Caco-2 (cell line): ENCODE results near the gene NEDD4L. TPM values are rescaled to one million over a fixed set of nuclear protein-coding genes. Genes with fewer than 3 reads are reported as not detected.

Source experiments
- BruUV-seq: library from RNA; stranded (reverse); fragments of 400-500 nt; replicated peaks from 2 replicates; lab custom pipeline; 2021; lab: Mats Ljungman, UMichigan
- CTCF ChIA-PET: fragments of 300-600 bp; sonication (Branson Sonifier 250); formaldehyde crosslinking; loops from one replicate; lab custom pipeline; 2022; ENCODE audit warnings: antibody characterized with exemption; lab: Charles Lee
- POLR2A ChIA-PET: fragments of 300-600 bp; sonication (Branson Sonifier 250); formaldehyde crosslinking; loops from one replicate; lab custom pipeline; 2022; ENCODE audit warnings: antibody characterized with exemption; lab: Charles Lee
- DNase-seq, 2 experiments: peaks; one replicate each; pipeline versions ENCODE4 v3.0.0 to v3.0.0-alpha.2; 2020 to 2022
- H3K27me3 ChIP-seq: replicated peaks from 2 replicates; pipeline ENCODE4 v1.6.0; 2011; ENCODE audit warnings: low read length; ENCODE audit not compliant: control insufficient read depth, insufficient read depth
- H3K36me3 ChIP-seq: 2 replicates; pipeline ENCODE4 v1.5.1; 2011; ENCODE audit warnings: low read length; ENCODE audit not compliant: control insufficient read depth, insufficient read depth
- H3K4me1 ChIP-seq: fragments of 250-450 bp; sonication (Bioruptor Pico); 2 replicates; pipeline ENCODE4 v1.5.1; 2020; ENCODE audit warnings: mild to moderate bottlenecking
- H3K4me3 ChIP-seq: 2 replicates; pipeline ENCODE4 v1.5.1; 2011; ENCODE audit warnings: low read depth, mild to moderate bottlenecking, control low read depth, low read length
- H3K9me3 ChIP-seq: fragments of 250-450 bp; sonication (Bioruptor Pico); 2 replicates; pipeline ENCODE4 v1.5.1; 2020; ENCODE audit warnings: mild to moderate bottlenecking, moderate library complexity
- H3K27ac Mint-ChIP-seq: one replicate; pipeline ENCODE4 v1.8.0; 2022; ENCODE audit warnings: mixed read lengths; ENCODE audit not compliant: unreplicated experiment
- H3K27me3 Mint-ChIP-seq: one replicate; pipeline ENCODE4 v1.8.0; 2022; ENCODE audit warnings: mixed read lengths; ENCODE audit not compliant: insufficient read depth, unreplicated experiment
- H3K36me3 Mint-ChIP-seq: one replicate; pipeline ENCODE4 v1.8.0; 2022; ENCODE audit warnings: mild to moderate bottlenecking, mixed read lengths; ENCODE audit not compliant: insufficient read depth, unreplicated experiment
- H3K4me1 Mint-ChIP-seq: one replicate; pipeline ENCODE4 v1.8.0; 2022; ENCODE audit warnings: low read depth, mixed read lengths; ENCODE audit not compliant: unreplicated experiment
- H3K4me3 Mint-ChIP-seq: one replicate; pipeline ENCODE4 v1.8.0; 2022; ENCODE audit warnings: mild to moderate bottlenecking, moderate library complexity, mixed read lengths; ENCODE audit not compliant: unreplicated experiment
- H3K9me3 Mint-ChIP-seq: one replicate; pipeline ENCODE4 v1.8.0; 2022; ENCODE audit warnings: mixed read lengths; ENCODE audit not compliant: unreplicated experiment
- intact Hi-C: fragments of 100-400 bp; cut with micrococcal nuclease; formaldehyde crosslinking; loops from one replicate; pipeline ENCODE4 v1.10.0; 2022; ENCODE audit not compliant: unreplicated experiment
- total RNA-seq: library from RNA; stranded (reverse); gene quantifications from 2 replicates; pipeline ENCODE4 v1.2.3, GENCODE V29; 2022
- TF ChIP-seq, protein P1 (sequence below), 2 experiments: fragments of 200-600 bp in 1 of 2; IDR thresholded peaks; 1 replicate in 1 of 2; 2 replicates in 1 of 2; pipeline versions ENCODE4 v1.5.1 to v1.8.0; 2011 to 2022; ENCODE audit warnings: antibody characterized with exemption in 1 of 2, control low read depth in 1 of 2, inconsistent platforms in 1 of 2, low read depth in 1 of 2, low read length in 1 of 2, mild to moderate bottlenecking in 1 of 2, moderate library complexity in 1 of 2; ENCODE audit not compliant: insufficient read depth in 1 of 2, severe bottlenecking in 1 of 2, unreplicated experiment in 1 of 2

The NEDD4L gene
- total RNA-seq, 1 experiment from 2014 or later = 85.4 TPM

DNA sequence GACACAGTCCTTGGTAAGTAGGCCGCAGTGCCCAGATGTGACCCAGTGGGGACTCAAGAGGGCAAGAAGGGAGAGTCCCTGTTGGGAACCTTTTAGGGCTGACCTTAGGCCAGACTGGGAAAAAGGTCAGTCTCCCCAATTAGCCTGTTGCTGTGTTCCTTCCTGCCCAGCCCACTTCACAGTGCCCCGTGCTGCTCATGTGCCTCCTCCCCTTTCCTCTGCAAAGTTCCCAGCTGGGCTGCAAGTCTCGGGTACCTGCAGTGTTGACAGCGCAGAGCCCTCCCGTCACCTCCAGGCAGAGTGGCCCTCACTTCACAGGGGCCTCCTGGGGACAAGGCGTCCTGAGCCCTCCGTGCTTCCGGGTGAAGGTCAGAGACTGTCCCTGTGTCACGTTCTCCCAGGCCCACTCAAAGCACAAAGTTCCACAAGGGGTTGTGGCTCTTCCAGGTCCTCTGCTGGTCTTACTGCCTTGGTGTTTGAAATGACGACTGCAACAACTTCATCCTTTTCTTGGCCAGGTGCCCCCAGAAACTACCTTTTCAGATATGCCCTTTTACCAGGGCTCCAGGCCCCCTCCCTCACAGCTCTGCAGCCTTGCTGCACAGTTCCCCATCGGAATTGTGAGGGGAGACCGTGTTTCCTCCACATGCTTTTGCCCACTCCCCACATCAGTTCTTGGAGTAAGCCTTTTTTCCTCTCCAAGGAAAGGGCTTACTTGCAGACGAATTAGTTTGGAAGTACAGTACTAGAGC, 359.1 kb downstream of the NEDD4L start:
- peaks cover 14% of the 10 kb centered on the region for H3K36me3 Mint-ChIP-seq
- TF ChIP-seq, protein P1, sequence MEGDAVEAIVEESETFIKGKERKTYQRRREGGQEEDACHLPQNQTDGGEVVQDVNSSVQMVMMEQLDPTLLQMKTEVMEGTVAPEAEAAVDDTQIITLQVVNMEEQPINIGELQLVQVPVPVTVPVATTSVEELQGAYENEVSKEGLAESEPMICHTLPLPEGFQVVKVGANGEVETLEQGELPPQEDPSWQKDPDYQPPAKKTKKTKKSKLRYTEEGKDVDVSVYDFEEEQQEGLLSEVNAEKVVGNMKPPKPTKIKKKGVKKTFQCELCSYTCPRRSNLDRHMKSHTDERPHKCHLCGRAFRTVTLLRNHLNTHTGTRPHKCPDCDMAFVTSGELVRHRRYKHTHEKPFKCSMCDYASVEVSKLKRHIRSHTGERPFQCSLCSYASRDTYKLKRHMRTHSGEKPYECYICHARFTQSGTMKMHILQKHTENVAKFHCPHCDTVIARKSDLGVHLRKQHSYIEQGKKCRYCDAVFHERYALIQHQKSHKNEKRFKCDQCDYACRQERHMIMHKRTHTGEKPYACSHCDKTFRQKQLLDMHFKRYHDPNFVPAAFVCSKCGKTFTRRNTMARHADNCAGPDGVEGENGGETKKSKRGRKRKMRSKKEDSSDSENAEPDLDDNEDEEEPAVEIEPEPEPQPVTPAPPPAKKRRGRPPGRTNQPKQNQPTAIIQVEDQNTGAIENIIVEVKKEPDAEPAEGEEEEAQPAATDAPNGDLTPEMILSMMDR (IDR thresholded peaks at IDR 0.05; ENCODE audit: insufficient read depth in 1 of 2, low read depth in 1 of 2, low read length in 1 of 2, severe bottlenecking in 1 of 2, unreplicated experiment in 1 of 2) = no peak
- ChIA-PET CTCF (no interaction called here), POLR2A (no interaction called here)
- no peak overlapping the region for H3K27ac Mint-ChIP-seq
- no peaks in the 10 kb centered on the region for H3K9me3 ChIP-seq
- no peaks in the 10 kb centered on the region for H3K4me1 Mint-ChIP-seq
- H3K4me3 Mint-ChIP-seq = no peak overlapping the region
- no peak overlapping the region for H3K4me3 ChIP-seq
- intact Hi-C loops = no loop called here
- BruUV-seq = no TSS peak
- H3K36me3 ChIP-seq = no peaks in the 10 kb centered on the region
- DNase-seq = no peak
- no peaks in the 10 kb centered on the region for H3K9me3 Mint-ChIP-seq
- H3K27me3 Mint-ChIP-seq = no peaks in the 10 kb centered on the region
- H3K27me3 ChIP-seq = no peaks in the 10 kb centered on the region
- peaks cover 16% of the 10 kb centered on the region for H3K4me1 ChIP-seq

DNA sequence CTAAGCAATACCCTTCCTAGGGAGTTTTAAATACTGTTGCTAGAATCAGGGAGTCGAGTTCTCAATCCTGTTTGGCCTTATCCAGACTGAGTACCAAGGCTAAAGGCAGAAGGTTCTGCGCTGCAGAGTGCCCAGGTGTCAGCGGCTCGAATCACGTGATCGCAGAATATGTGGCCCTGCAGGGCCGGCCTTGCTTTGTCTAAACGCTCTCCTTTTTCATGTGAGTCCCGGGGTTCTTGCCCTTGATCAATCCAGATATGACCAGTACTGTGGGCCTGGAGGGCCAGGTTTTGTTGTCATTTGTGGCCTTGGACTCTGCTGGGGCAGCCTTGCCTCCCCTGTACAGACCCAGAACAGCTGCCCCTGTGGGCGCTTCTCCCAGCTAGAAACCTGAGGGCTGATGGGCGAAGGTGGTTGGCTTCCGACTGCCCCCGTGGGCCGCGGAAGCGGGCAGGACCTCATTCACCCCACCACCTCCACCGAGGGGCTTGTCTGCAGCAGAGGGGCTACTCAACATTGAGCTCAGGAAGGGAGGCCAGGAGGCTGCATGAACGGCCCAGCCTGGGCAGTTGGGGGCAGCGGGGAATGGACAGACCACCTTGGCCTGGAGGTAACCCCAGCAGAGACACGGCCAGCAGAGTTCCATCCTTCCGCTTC, 359.9 kb downstream of the NEDD4L start:
- BruUV-seq = no TSS peak
- Mint-ChIP-seq H3K27me3 (no peaks in the 10 kb centered on the region), H3K36me3 (peaks cover 6% of the 10 kb centered on the region), H3K4me1 (no peaks in the 10 kb centered on the region), H3K4me3 (no peak overlapping the region), H3K27ac (peak overlapping the region; percentile 25), H3K9me3 (no peaks in the 10 kb centered on the region)
- H3K27me3 ChIP-seq = no peaks in the 10 kb centered on the region
- TF ChIP-seq, protein P1 (IDR thresholded peaks at IDR 0.05; ENCODE audit: insufficient read depth in 1 of 2, low read depth in 1 of 2, low read length in 1 of 2, severe bottlenecking in 1 of 2, unreplicated experiment in 1 of 2) = no peak
- H3K4me3 ChIP-seq = no peak overlapping the region
- POLR2A ChIA-PET = no interaction called here
- H3K4me1 ChIP-seq = peaks cover 24% of the 10 kb centered on the region
- H3K9me3 ChIP-seq = no peaks in the 10 kb centered on the region
- CTCF ChIA-PET = no interaction called here
- intact Hi-C loops = no loop called here
- DNase-seq = no peak
- H3K36me3 ChIP-seq = no peaks in the 10 kb centered on the region

DNA sequence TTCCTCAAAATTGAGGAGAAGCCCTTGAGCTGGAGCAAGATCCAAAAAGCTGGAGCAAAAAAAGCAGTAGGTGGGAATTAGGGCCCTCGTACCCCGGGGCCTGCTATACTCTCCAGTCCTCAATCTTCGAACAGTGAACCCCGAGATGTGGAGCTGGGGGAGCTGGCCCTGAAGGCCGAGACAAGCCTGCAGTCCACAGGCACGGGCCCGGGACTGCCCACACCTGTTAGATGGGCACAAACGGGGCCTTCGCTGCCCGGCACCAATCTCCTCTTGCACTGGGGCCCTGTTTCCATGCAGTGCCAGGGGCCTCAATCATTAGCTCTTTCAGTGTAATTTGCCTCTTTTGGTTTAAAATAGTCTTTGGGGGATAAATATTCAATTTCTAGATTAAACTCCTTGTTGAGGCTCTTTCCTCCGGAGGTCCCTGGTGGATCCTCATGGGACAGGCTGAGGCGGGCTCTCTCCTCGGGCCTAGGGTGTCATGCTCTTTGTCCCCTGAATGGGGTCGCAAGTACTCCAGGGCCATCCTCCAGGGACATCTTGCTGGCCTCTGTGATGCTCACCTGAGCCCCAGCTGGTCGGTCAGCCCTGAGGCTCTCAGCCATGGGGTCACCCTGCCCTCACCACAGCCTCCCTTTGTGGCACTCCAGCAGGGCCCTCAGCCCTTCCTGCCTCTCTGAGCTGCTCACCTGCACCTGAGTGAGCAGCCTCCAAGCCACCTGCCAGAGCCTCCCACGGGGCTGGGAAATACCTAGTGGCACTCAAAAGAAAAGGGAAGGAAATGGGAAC, 361.3 kb downstream of the NEDD4L start:
- TF ChIP-seq, protein P1 (IDR thresholded peaks at IDR 0.05; ENCODE audit: insufficient read depth in 1 of 2, low read depth in 1 of 2, low read length in 1 of 2, severe bottlenecking in 1 of 2, unreplicated experiment in 1 of 2) = no peak
- H3K9me3 ChIP-seq = no peaks in the 10 kb centered on the region
- H3K36me3 ChIP-seq = no peaks in the 10 kb centered on the region
- H3K27me3 ChIP-seq = no peaks in the 10 kb centered on the region
- ChIA-PET POLR2A (no interaction called here), CTCF (no interaction called here)
- H3K4me1 Mint-ChIP-seq = no peaks in the 10 kb centered on the region
- H3K9me3 Mint-ChIP-seq = no peaks in the 10 kb centered on the region
- H3K4me1 ChIP-seq = peaks cover 30% of the 10 kb centered on the region
- peaks cover 5% of the 10 kb centered on the region for H3K36me3 Mint-ChIP-seq
- intact Hi-C loops = loop anchor here (5.0 kb wide), 2 partner anchors 37 to 222 kb away; partner anchors contain the start of gene ALPK2
- no TSS peak for BruUV-seq
- no peak overlapping the region for H3K4me3 ChIP-seq
- no peak overlapping the region for H3K27ac Mint-ChIP-seq
- H3K27me3 Mint-ChIP-seq = no peaks in the 10 kb centered on the region
- no peak for DNase-seq
- H3K4me3 Mint-ChIP-seq = no peak overlapping the region
